ENCODE results near the gene ADK.

- TF ChIP-seq CTCF (IDR thresholded peaks at IDR 0.05) (no peak), POLR2A (IDR thresholded peaks at IDR 0.05) (no peak)
These were observed 554.4 kb downstream of the ADK start for GRCh38 chr10:74705358-74705980.

Data from heart left ventricle (tissue), 13 donors.